OCI-LY1 (cell line): Measurements from ENCODE around the gene KCTD16.

Source experiments
- H2AFZ ChIP-seq: fragments of 200-600 bp; sonication (generic), shearing (Covaris generic); 2 replicates; pipeline ENCODE4 v1.6.0; 2014; ENCODE audit warnings: antibody characterized with exemption, mild to moderate bottlenecking, low read length
- H3F3A ChIP-seq: fragments of 200-600 bp; sonication (generic), shearing (Covaris generic); 2 replicates; pipeline ENCODE4 v1.6.0; 2014; ENCODE audit warnings: mild to moderate bottlenecking, antibody characterized with exemption, low read length, moderate library complexity; ENCODE audit not compliant: insufficient read depth
- H3K27ac ChIP-seq: fragments of 200-600 bp; sonication (generic); 2 replicates; pipeline ENCODE4 v1.5.1; 2014; ENCODE audit warnings: low read length, mixed run types, mild to moderate bottlenecking, low read depth; ENCODE audit not compliant: poor library complexity, severe bottlenecking
- H3K27me3 ChIP-seq: fragments of 200-600 bp; sonication (generic); 2 replicates; pipeline ENCODE4 v1.6.0; 2014; ENCODE audit warnings: antibody characterized with exemption, mild to moderate bottlenecking, low read length, moderate library complexity; ENCODE audit not compliant: insufficient read depth
- H3K36me3 ChIP-seq: fragments of 200-600 bp; sonication (generic); 2 replicates; pipeline ENCODE4 v1.6.1; 2014; ENCODE audit warnings: mild to moderate bottlenecking, antibody characterized with exemption, low read length, moderate library complexity, mixed read lengths; ENCODE audit not compliant: insufficient read depth
- H3K4me1 ChIP-seq: fragments of 200-600 bp; sonication (generic); 2 replicates; pipeline ENCODE4 v1.5.1; 2014; ENCODE audit warnings: mild to moderate bottlenecking, low read length, moderate library complexity; ENCODE audit not compliant: insufficient read depth, severe bottlenecking
- H3K4me2 ChIP-seq: fragments of 200-600 bp; sonication (generic), shearing (Covaris generic); 2 replicates; pipeline ENCODE4 v1.6.1; 2014; ENCODE audit warnings: low read length
- H3K4me3 ChIP-seq: fragments of 200-600 bp; sonication (generic); 2 replicates; pipeline ENCODE4 v1.5.1; 2014; ENCODE audit warnings: low read length, low read depth, mild to moderate bottlenecking, mixed read lengths; ENCODE audit not compliant: poor library complexity, severe bottlenecking
- H3K79me2 ChIP-seq: fragments of 200-600 bp; shearing (Covaris generic); 2 replicates; pipeline ENCODE4 v1.6.1; 2016; ENCODE audit warnings: mixed run types, low read length, mixed read lengths; ENCODE audit not compliant: insufficient read depth
- H3K9ac ChIP-seq: fragments of 200-600 bp; sonication (generic), shearing (Covaris generic); 2 replicates; pipeline ENCODE4 v1.6.1; 2014; ENCODE audit warnings: mild to moderate bottlenecking, low read length, mixed read lengths
- H3K9me2 ChIP-seq: fragments of 200-600 bp; sonication (generic), shearing (Covaris generic); 2 replicates; pipeline ENCODE4 v1.6.1; 2014; ENCODE audit warnings: low read depth, mild to moderate bottlenecking, low read length, mixed read lengths
- H3K9me3 ChIP-seq: fragments of 200-600 bp; shearing (Covaris generic); 2 replicates; pipeline ENCODE4 v1.6.1; 2014; ENCODE audit warnings: low read length, mixed read lengths
- H4K20me1 ChIP-seq: fragments of 200-600 bp; sonication (generic), shearing (Covaris generic); 2 replicates; pipeline ENCODE4 v1.6.0; 2016; ENCODE audit warnings: mild to moderate bottlenecking, low read length; ENCODE audit not compliant: insufficient read depth
- CTCF ChIP-seq: fragments of 200-600 bp; sonication (generic), shearing (Covaris generic); IDR thresholded peaks from 2 replicates; pipeline ENCODE4 v1.5.1; 2017; ENCODE audit warnings: mild to moderate bottlenecking, antibody characterized with exemption, low read length, moderate library complexity, mixed read lengths
- EZH2 ChIP-seq: fragments of 200-600 bp; sonication (generic), shearing (Covaris generic); IDR thresholded peaks from 2 replicates; pipeline ENCODE4 v1.8.0; 2017; ENCODE audit warnings: borderline replicate concordance, mixed run types, mild to moderate bottlenecking, antibody characterized with exemption, low read length, moderate library complexity, mixed read lengths

Gene KCTD16

GRCh38 chr5:144352732-144353317 is 182.2 kb downstream of the KCTD16 start:
- no peak overlapping the region for H3K9ac ChIP-seq
- no peaks in the 10 kb centered on the region for H3K9me3 ChIP-seq
- no peaks in the 10 kb centered on the region for H4K20me1 ChIP-seq
- no peaks in the 10 kb centered on the region for H3F3A ChIP-seq
- H3K36me3 ChIP-seq = no peaks in the 10 kb centered on the region
- H3K4me2 ChIP-seq = no peak overlapping the region
- H3K27ac ChIP-seq = no peak overlapping the region
- H3K4me3 ChIP-seq = no peak overlapping the region
- no peaks in the 10 kb centered on the region for H3K4me1 ChIP-seq
- no peaks in the 10 kb centered on the region for H3K79me2 ChIP-seq
- no peaks in the 10 kb centered on the region for H3K9me2 ChIP-seq
- no peak overlapping the region for H2AFZ ChIP-seq
- TF ChIP-seq EZH2 = no peak
- no peaks in the 10 kb centered on the region for H3K27me3 ChIP-seq

GRCh38 chr5:144356489-144356888 is 185.8 kb downstream of the KCTD16 start:
- Histone ChIP-seq H2AFZ (no peak overlapping the region), H3K9ac (no peak overlapping the region), H3K27me3 (no peaks in the 10 kb centered on the region), H4K20me1 (no peaks in the 10 kb centered on the region), H3F3A (no peaks in the 10 kb centered on the region), H3K9me2 (no peaks in the 10 kb centered on the region), H3K79me2 (no peaks in the 10 kb centered on the region), H3K9me3 (no peaks in the 10 kb centered on the region), H3K4me3 (no peak overlapping the region), H3K4me1 (no peaks in the 10 kb centered on the region), H3K27ac (no peak overlapping the region), H3K4me2 (no peak overlapping the region), H3K36me3 (no peaks in the 10 kb centered on the region)
- TF ChIP-seq EZH2 (no peak), CTCF (no peak)

- H3K4me1 ChIP-seq = no peaks in the 10 kb centered on the region
- no peak overlapping the region for H3K27ac ChIP-seq
- H3K4me3 ChIP-seq = no peak overlapping the region
- TF ChIP-seq EZH2 (no peak), CTCF (no peak)
- no peaks in the 10 kb centered on the region for H3K9me2 ChIP-seq
- H4K20me1 ChIP-seq = no peaks in the 10 kb centered on the region
- H2AFZ ChIP-seq = no peak overlapping the region
- H3K79me2 ChIP-seq = no peaks in the 10 kb centered on the region
- H3K9ac ChIP-seq = no peak overlapping the region
- no peaks in the 10 kb centered on the region for H3K27me3 ChIP-seq
- H3K36me3 ChIP-seq = no peaks in the 10 kb centered on the region
- no peaks in the 10 kb centered on the region for H3K9me3 ChIP-seq
- no peaks in the 10 kb centered on the region for H3F3A ChIP-seq
- no peak overlapping the region for H3K4me2 ChIP-seq
Observed at GRCh38 chr5:144361406-144361805, 190.7 kb downstream of the KCTD16 start.

- Histone ChIP-seq H3K9me3 (no peaks in the 10 kb centered on the region), H3K27ac (no peak overlapping the region), H3F3A (no peaks in the 10 kb centered on the region), H3K36me3 (no peaks in the 10 kb centered on the region), H2AFZ (no peak overlapping the region), H3K79me2 (no peaks in the 10 kb centered on the region), H3K4me3 (no peak overlapping the region), H3K27me3 (no peaks in the 10 kb centered on the region), H3K4me2 (no peak overlapping the region), H3K9me2 (no peaks in the 10 kb centered on the region), H3K4me1 (peaks cover 20% of the 10 kb centered on the region), H4K20me1 (no peaks in the 10 kb centered on the region), H3K9ac (no peak overlapping the region)
- TF ChIP-seq EZH2 (no peak), CTCF (no peak)
Observed at GRCh38 chr5:144365885-144366284, 195.2 kb downstream of the KCTD16 start.
